ENCODE data around the gene EN1. TPM values are rescaled to one million over a fixed set of nuclear protein-coding genes. Genes with fewer than 3 reads are reported as not detected.
A peak's percentile ranks its signal among the peaks of the same experiment; 100 is the strongest.

EN1 gene
- total and polyA plus RNA-seq, 2 experiments from 2014 or later = 0.43 to 1.3 TPM

DNA sequence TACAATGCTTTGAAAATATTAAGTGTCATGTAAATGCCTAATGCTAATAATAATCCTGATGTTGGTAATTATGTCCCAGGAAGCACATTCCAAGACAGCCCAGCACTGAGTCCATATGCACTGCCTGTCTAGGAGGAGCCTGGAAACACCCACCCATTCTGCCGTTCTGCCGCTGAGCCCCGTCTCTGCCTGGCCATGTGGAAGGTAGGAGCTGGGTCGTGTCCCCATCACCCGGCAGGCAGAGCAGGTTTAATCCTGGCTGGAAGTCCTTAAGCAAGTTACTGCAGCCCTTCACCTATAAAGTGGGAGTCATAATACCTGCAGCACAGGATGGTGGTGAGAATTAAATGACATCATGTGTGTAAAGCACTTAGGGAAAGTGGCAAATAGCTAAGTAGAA, 13.1 kb upstream of the EN1 start:
- Histone ChIP-seq H3K27me3 (peaks cover 85% of the 10 kb centered on the region), H2AFZ (no peak overlapping the region), H4K20me1 (ENCODE audit: insufficient read depth, poor library complexity, severe bottlenecking) (no peaks in the 10 kb centered on the region), H3K9me2 (replicated peaks; ENCODE audit: insufficient read depth) (no peaks in the 10 kb centered on the region), H3K9me3 (ENCODE audit: low read depth) (no peaks in the 10 kb centered on the region), H3K4me2 (no peak overlapping the region), H3K36me3 (replicated peaks; ENCODE audit: insufficient read depth, low read depth) (no peaks in the 10 kb centered on the region), H3K4me3 (no peak overlapping the region), H3K27ac (no peak overlapping the region), H3K4me1 (ENCODE audit: insufficient read depth) (peaks cover 5% of the 10 kb centered on the region), H3K79me2 (no peaks in the 10 kb centered on the region)
- TF ChIP-seq EZH2phosphoT487 (IDR thresholded peaks at IDR 0.05; ENCODE audit: low read depth, severe bottlenecking, unreplicated experiment) (no peak), EZH2 (IDR thresholded peaks at IDR 0.05; ENCODE audit: borderline replicate concordance) (no peak)
- TF ChIP-seq, protein P1, sequence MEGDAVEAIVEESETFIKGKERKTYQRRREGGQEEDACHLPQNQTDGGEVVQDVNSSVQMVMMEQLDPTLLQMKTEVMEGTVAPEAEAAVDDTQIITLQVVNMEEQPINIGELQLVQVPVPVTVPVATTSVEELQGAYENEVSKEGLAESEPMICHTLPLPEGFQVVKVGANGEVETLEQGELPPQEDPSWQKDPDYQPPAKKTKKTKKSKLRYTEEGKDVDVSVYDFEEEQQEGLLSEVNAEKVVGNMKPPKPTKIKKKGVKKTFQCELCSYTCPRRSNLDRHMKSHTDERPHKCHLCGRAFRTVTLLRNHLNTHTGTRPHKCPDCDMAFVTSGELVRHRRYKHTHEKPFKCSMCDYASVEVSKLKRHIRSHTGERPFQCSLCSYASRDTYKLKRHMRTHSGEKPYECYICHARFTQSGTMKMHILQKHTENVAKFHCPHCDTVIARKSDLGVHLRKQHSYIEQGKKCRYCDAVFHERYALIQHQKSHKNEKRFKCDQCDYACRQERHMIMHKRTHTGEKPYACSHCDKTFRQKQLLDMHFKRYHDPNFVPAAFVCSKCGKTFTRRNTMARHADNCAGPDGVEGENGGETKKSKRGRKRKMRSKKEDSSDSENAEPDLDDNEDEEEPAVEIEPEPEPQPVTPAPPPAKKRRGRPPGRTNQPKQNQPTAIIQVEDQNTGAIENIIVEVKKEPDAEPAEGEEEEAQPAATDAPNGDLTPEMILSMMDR (IDR thresholded peaks at IDR 0.05; ENCODE audit: poor library complexity) = no peak
- 33% methylated on average over 5 of the region's 5 CpGs for WGBS (ENCODE audit: low lambda C conversion rate, missing lambda C conversion rate)
- DNase-seq (ENCODE audit: low spot score) = no peak

DNA sequence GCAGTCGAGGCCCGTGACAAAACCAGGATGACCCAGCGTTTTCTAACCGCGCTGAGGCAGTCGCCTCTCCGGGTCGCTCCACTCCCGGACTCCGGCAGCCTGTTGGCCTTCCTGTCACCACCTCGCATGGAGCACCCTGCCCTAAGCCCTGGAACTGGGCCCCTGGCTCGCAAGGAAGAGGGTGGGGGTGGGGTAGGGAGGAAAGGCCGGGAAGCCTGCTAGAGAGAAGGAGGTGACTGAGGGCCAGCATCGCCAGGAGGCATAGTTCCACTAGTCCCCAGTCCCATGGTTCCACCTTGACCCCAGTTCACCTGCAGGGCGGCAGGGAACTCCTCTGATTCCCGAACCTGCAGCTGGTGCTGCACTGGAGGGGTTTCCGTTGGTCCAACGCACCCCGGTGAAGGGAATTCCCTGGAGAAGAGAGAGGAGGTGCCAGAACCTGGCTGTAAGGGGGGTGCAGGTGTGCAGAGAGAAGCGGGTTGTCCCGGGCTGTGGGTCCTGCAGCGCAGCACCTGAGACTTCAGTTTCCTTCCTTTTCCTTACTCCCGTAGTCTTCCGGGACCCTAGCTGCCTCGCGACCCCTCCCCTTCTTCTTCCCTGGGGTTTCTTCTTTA, 11.8 kb upstream of the EN1 start:
- Histone ChIP-seq H3K27ac (no peak overlapping the region), H3K4me2 (no peak overlapping the region), H3K36me3 (replicated peaks; ENCODE audit: insufficient read depth, low read depth) (no peaks in the 10 kb centered on the region), H3K9me2 (replicated peaks; ENCODE audit: insufficient read depth) (no peaks in the 10 kb centered on the region), H3K27me3 (peaks cover 97% of the 10 kb centered on the region), H4K20me1 (ENCODE audit: insufficient read depth, poor library complexity, severe bottlenecking) (no peaks in the 10 kb centered on the region), H2AFZ (no peak overlapping the region), H3K4me1 (ENCODE audit: insufficient read depth) (peaks cover 10% of the 10 kb centered on the region), H3K9me3 (ENCODE audit: low read depth) (no peaks in the 10 kb centered on the region), H3K79me2 (no peaks in the 10 kb centered on the region), H3K4me3 (no peak overlapping the region)
- TF ChIP-seq, protein P1 (IDR thresholded peaks at IDR 0.05; ENCODE audit: poor library complexity) = no peak
- TF ChIP-seq EZH2phosphoT487 (IDR thresholded peaks at IDR 0.05; ENCODE audit: low read depth, severe bottlenecking, unreplicated experiment) (no peak), EZH2 (IDR thresholded peaks at IDR 0.05; ENCODE audit: borderline replicate concordance) (no peak)
- 21% methylated on average over 25 of the region's 26 CpGs for WGBS (ENCODE audit: low lambda C conversion rate, missing lambda C conversion rate)
- DNase-seq (ENCODE audit: low spot score) = no peak

DNA sequence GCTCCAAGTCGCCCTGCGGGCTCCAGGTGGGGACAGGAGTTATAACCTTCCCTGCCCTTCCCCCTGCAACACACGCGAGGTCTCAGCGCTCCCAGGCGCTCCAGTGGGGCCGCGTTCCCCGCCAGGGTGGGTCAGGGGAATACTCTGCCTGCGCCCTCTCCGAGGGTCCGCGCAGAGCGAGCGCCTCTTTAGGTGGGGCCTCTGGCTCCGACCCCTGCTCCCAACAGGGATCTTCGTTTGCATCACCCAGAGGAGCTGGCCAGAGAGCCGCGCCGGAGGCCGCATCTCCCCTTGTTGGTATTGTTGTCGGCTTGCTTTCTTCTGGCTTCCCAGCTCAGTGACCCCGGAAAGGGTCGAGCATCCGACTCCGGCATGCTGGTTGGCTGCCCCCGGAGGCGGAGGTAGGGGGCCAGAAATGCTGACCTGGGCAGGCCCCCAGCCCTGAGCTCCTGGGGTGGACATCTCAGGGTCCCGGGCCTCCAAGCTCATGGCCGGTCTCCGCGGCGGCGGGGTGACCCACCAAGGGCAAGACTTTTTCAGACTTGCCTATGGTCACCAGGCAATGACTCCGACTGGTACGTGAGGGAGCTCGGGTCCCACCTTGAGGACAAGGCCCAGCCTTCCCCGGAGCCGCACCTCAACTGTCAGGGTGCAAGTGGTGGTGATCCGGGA, 11.2 kb upstream of the EN1 start:
- H3K4me1 ChIP-seq (ENCODE audit: insufficient read depth) = peaks cover 10% of the 10 kb centered on the region

More for the DNA sequence above, 11.2 kb upstream of the EN1 start:
- Histone ChIP-seq H4K20me1 (ENCODE audit: insufficient read depth, poor library complexity, severe bottlenecking) (no peaks in the 10 kb centered on the region), H3K27ac (no peak overlapping the region), H3K9me3 (ENCODE audit: low read depth) (no peaks in the 10 kb centered on the region), H3K9me2 (replicated peaks; ENCODE audit: insufficient read depth) (no peaks in the 10 kb centered on the region), H3K36me3 (replicated peaks; ENCODE audit: insufficient read depth, low read depth) (no peaks in the 10 kb centered on the region), H3K4me2 (no peak overlapping the region), H3K79me2 (no peaks in the 10 kb centered on the region), H2AFZ (no peak overlapping the region), H3K27me3 (peaks cover 99% of the 10 kb centered on the region), H3K4me3 (no peak overlapping the region)
- no peak for DNase-seq (ENCODE audit: low spot score)
- WGBS (ENCODE audit: low lambda C conversion rate, missing lambda C conversion rate) = 7% methylated on average over 37 of the region's 40 CpGs
- TF ChIP-seq EZH2phosphoT487 (IDR thresholded peaks at IDR 0.05; ENCODE audit: low read depth, severe bottlenecking, unreplicated experiment) = peak; percentile 81
- TF ChIP-seq, protein P1 (IDR thresholded peaks at IDR 0.05; ENCODE audit: poor library complexity) = no peak
- no peak for TF ChIP-seq EZH2 (IDR thresholded peaks at IDR 0.05; ENCODE audit: borderline replicate concordance)

All from hepatocyte (in vitro differentiated cells).